Chondrocyte (in vitro differentiated cells): ENCODE data around the gene FTCD. TPM values are rescaled to one million over a fixed set of nuclear protein-coding genes. Genes with fewer than 3 reads are reported as not detected.
"Not testable (repeated sequence)": the region's sequence is repeated elsewhere in the genome, so short reads cannot be mapped to it uniquely, and the experiment has no call there.

ENCODE experiments used
- DNase-seq: peaks from one replicate; pipeline ENCODE4 v3.0.0; 2021; ENCODE audit warnings: mixed read lengths, low spot score
- H3K27ac Mint-ChIP-seq: one replicate; pipeline ENCODE4 v1.8.0; 2021; ENCODE audit warnings: mild to moderate bottlenecking, moderate library complexity, mixed read lengths; ENCODE audit not compliant: unreplicated experiment
- H3K27me3 Mint-ChIP-seq: 2 replicates; pipeline ENCODE4 v1.8.0; 2021; ENCODE audit warnings: low read depth, mixed read lengths
- H3K36me3 Mint-ChIP-seq: 2 replicates; pipeline ENCODE4 v1.8.0; 2021; ENCODE audit warnings: low read depth, mixed read lengths
- H3K4me1 Mint-ChIP-seq: 2 replicates; pipeline ENCODE4 v1.8.0; 2021; ENCODE audit warnings: low read depth, mild to moderate bottlenecking, mixed read lengths
- H3K4me3 Mint-ChIP-seq: one replicate; pipeline ENCODE4 v1.8.0; 2021; ENCODE audit warnings: mild to moderate bottlenecking, moderate library complexity, mixed read lengths; ENCODE audit not compliant: unreplicated experiment
- H3K9me3 Mint-ChIP-seq: 2 replicates; pipeline ENCODE4 v1.8.0; 2021; ENCODE audit warnings: low read depth, mixed read lengths
- total RNA-seq: library from RNA; stranded (reverse); gene quantifications from 3 replicates; pipeline ENCODE4 v1.2.1, GENCODE V29; 2021
- TF ChIP-seq, protein P1 (sequence below): fragments of 200-600 bp; sonication (generic); IDR thresholded peaks from 2 replicates; pipeline ENCODE4 v1.5.0; 2021; ENCODE audit warnings: antibody characterized with exemption, mild to moderate bottlenecking, moderate library complexity

The FTCD gene
- total RNA-seq, 1 donor from 2014 or later: 1.7 TPM

DNA sequence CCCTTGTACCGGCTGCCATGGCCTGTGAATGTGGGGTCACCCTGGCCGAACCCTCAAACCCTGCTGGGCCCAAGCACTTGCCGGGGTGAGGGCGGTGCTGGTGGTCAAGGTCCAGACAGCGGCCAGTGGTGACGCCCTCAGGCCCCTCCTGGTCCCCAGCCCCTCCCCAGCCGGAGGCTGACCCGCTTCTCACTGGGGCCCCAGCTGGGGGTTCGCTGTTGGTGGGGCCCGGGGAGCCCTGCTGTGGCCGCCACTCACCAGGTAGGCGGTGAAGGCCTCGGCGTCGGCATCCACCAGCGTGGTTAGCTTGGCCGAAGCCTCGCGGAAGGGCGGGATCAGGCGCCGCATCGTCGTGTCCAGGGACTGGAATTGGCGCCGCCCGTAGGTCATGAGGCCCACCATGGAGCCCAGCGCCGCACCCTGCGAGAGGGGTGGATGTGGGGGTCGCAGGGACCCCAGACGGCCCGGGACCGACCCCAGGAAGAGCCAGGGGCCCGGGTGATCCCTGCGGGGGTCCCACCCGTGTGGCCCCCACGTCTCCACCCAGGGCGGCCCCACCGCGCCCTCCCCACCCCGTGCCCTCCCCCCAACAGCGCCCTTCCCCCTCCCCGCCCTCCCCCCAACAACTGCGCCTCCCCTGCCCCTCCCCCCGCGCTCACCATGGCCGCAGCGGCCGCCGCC lies 10.1 kb downstream of the FTCD start:
- peak; percentile 94 for DNase-seq
- TF ChIP-seq, protein P1, sequence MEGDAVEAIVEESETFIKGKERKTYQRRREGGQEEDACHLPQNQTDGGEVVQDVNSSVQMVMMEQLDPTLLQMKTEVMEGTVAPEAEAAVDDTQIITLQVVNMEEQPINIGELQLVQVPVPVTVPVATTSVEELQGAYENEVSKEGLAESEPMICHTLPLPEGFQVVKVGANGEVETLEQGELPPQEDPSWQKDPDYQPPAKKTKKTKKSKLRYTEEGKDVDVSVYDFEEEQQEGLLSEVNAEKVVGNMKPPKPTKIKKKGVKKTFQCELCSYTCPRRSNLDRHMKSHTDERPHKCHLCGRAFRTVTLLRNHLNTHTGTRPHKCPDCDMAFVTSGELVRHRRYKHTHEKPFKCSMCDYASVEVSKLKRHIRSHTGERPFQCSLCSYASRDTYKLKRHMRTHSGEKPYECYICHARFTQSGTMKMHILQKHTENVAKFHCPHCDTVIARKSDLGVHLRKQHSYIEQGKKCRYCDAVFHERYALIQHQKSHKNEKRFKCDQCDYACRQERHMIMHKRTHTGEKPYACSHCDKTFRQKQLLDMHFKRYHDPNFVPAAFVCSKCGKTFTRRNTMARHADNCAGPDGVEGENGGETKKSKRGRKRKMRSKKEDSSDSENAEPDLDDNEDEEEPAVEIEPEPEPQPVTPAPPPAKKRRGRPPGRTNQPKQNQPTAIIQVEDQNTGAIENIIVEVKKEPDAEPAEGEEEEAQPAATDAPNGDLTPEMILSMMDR: no peak
- Mint-ChIP-seq H3K4me1 (peaks cover 14% of the 10 kb centered on the region), H3K4me3 (no peak overlapping the region), H3K9me3 (no peaks in the 10 kb centered on the region), H3K27ac (no peak overlapping the region), H3K27me3 (peaks cover 6% of the 10 kb centered on the region), H3K36me3 (peaks cover 3% of the 10 kb centered on the region)

- TF ChIP-seq, protein P1: no peak
- no peak overlapping the region for H3K4me3 Mint-ChIP-seq
- H3K4me1 Mint-ChIP-seq: peaks cover 16% of the 10 kb centered on the region
- no peak overlapping the region for H3K27ac Mint-ChIP-seq
- peak; percentile 37 for DNase-seq
- peaks cover 4% of the 10 kb centered on the region for H3K36me3 Mint-ChIP-seq
- peaks cover 12% of the 10 kb centered on the region for H3K27me3 Mint-ChIP-seq
- no peaks in the 10 kb centered on the region for H3K9me3 Mint-ChIP-seq
Measured at GRCh38 chr21:46144464-46145070, 10.8 kb downstream of the FTCD start.

DNA sequence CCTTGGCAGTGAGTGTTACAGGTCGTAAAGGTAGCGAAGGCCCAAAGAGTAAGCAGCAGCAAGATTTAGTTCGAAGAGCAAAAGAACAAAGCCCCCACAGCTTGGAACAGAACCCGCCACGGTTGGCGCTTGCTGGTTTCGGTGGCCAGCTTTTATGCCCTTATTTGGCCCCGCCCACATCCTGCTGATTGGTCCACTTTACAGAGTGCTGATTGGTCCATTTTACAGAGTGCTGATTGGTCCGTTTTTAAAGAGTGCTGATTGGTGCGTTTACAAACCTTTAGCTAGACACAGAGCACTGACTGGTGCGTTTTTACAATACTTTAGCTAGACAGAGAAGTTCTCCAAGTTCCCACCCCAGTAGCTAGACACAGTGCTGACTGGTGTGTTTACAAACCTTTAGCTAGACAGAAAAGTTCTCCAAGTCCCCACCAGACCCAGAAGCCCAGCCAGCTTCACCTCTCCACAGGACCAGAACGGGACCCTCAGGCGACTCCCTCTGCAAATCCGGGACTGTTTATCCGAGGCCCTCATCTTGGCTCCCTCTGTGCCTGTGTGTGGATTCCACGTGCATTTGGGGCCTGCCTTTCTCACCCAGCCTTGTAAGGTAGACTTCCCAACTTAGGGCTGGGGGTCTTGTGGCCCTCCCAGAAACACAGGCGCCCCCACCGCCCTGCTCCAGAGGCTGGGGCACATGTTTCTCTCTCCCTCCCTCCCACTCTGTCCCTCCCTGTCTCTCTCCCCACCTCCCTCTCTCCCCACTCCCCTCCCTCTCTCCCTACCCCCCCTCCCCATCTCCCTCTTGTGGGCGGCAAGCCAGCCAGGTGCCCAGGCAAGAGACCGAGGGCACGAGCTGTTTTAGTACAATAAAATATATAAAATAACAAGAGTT lies 12.6 kb downstream of the FTCD start:
- Mint-ChIP-seq H3K9me3 (no peaks in the 10 kb centered on the region), H3K27ac (no peak overlapping the region), H3K36me3 (peaks cover 4% of the 10 kb centered on the region), H3K4me1 (peaks cover 16% of the 10 kb centered on the region), H3K27me3 (peaks cover 12% of the 10 kb centered on the region), H3K4me3 (no peak overlapping the region)
- TF ChIP-seq, protein P1: no peak
- peak; percentile 65 for DNase-seq

- Mint-ChIP-seq H3K4me3 (no peak overlapping the region), H3K27me3 (peaks cover 12% of the 10 kb centered on the region), H3K36me3 (peaks cover 4% of the 10 kb centered on the region), H3K9me3 (no peaks in the 10 kb centered on the region), H3K27ac (no peak overlapping the region), H3K4me1 (peaks cover 16% of the 10 kb centered on the region)
- peak; percentile 60 for DNase-seq
- TF ChIP-seq, protein P1: no peak
Measured at GRCh38 chr21:46141767-46142581, 13.4 kb downstream of the FTCD start.

GRCh38 chr21:46140352-46141003 lies 14.9 kb downstream of the FTCD start:
- H3K27me3 Mint-ChIP-seq: peaks cover 12% of the 10 kb centered on the region
- not testable (repeated sequence) for H3K27ac Mint-ChIP-seq, H3K36me3 Mint-ChIP-seq, DNase-seq, H3K9me3 Mint-ChIP-seq, H3K4me3 Mint-ChIP-seq
- peaks cover 21% of the 10 kb centered on the region for H3K4me1 Mint-ChIP-seq
